K562 (cell line): ENCODE data around the gene TOMM70.
"Not testable (repeated sequence)": the region's sequence is repeated elsewhere in the genome, so short reads cannot be mapped to it uniquely, and the experiment has no call there.

Experiments
- ASH1L ChIP-seq: fragments of 450-650 bp; IDR thresholded peaks from 2 replicates; pipeline ENCODE4 v1.6.1; 2018; ENCODE audit warnings: borderline replicate concordance, mild to moderate bottlenecking, low read depth; ENCODE audit not compliant: partially characterized antibody
- CBFB ChIP-seq: sonication (generic); formaldehyde crosslinking; IDR thresholded peaks from 2 replicates; pipeline ENCODE4 v1.4.0; 2020; ENCODE audit warnings: mild to moderate bottlenecking, missing genetic modification reagents
- CBX1 ChIP-seq: sonication (generic); IDR thresholded peaks from 2 replicates; pipeline ENCODE4 v1.6.1; 2016; ENCODE audit warnings: antibody characterized with exemption, low read depth, mild to moderate bottlenecking
- CREB1 ChIP-seq, 2 experiments: sonication (generic) in 1 of 2; formaldehyde crosslinking in 1 of 2; IDR thresholded peaks; 2 replicates each; pipeline versions ENCODE4 v1.6.1 to v1.8.0; 2012 to 2022; ENCODE audit warnings: inconsistent platforms in 1 of 2, mild to moderate bottlenecking in 1 of 2, missing genetic modification reagents in 1 of 2, moderate library complexity in 1 of 2
- NFYB ChIP-seq: IDR thresholded peaks from 2 replicates; pipeline ENCODE4 v1.6.1; 2011; ENCODE audit warnings: mild to moderate bottlenecking, moderate library complexity; ENCODE audit not compliant: insufficient read length; ENCODE audit errors: extremely low read depth
- POLR2A ChIP-seq: fragments of 450-650 bp; conservative IDR thresholded peaks from 2 replicates; pipeline ENCODE4 v1.6.1; 2016
- U2AF2 ChIP-seq: fragments of 200-400 bp; formaldehyde crosslinking; optimal IDR thresholded peaks from 2 replicates; pipeline ENCODE3; 2017; ENCODE audit warnings: low read depth, mild to moderate bottlenecking, low read length

GRCh38 chr3:100336229-100336628, 64.7 kb downstream of the TOMM70 start:
- not testable (repeated sequence) for TF ChIP-seq CBFB (CRISPR knock-in tag); U2AF2; CREB1 (IDR thresholded peaks at IDR 0.05); CREB1 (CRISPR knock-in tag; IDR thresholded peaks at IDR 0.05); ASH1L; POLR2A; CBX1; NFYB
